SU-DHL-6 (cell line): ENCODE data around the gene G6PD.

Source experiments
- EZH2phosphoT487 ChIP-seq: fragments of 200-600 bp; sonication (generic), shearing (Covaris generic); conservative IDR thresholded peaks from 2 replicates; pipeline ENCODE4 v1.6.1; 2018; ENCODE audit warnings: mild to moderate bottlenecking, antibody characterized with exemption, low read length, moderate library complexity, mixed read lengths
- TF ChIP-seq, protein P1 (sequence below): fragments of 200-600 bp; sonication (generic); IDR thresholded peaks from one replicate; pipeline ENCODE4 v1.5.1; 2017; ENCODE audit warnings: antibody characterized with exemption, mild to moderate bottlenecking, low read length, moderate library complexity; ENCODE audit not compliant: insufficient read depth, poor library complexity, severe bottlenecking

GRCh38 chrX:154519389-154519788 is 27.3 kb downstream of the G6PD start:
- TF ChIP-seq, protein P1, sequence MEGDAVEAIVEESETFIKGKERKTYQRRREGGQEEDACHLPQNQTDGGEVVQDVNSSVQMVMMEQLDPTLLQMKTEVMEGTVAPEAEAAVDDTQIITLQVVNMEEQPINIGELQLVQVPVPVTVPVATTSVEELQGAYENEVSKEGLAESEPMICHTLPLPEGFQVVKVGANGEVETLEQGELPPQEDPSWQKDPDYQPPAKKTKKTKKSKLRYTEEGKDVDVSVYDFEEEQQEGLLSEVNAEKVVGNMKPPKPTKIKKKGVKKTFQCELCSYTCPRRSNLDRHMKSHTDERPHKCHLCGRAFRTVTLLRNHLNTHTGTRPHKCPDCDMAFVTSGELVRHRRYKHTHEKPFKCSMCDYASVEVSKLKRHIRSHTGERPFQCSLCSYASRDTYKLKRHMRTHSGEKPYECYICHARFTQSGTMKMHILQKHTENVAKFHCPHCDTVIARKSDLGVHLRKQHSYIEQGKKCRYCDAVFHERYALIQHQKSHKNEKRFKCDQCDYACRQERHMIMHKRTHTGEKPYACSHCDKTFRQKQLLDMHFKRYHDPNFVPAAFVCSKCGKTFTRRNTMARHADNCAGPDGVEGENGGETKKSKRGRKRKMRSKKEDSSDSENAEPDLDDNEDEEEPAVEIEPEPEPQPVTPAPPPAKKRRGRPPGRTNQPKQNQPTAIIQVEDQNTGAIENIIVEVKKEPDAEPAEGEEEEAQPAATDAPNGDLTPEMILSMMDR = no peak
- no peak for TF ChIP-seq EZH2phosphoT487
